OCI-LY1 (cell line): ENCODE results near the gene FH.
A peak's percentile ranks its signal among the peaks of the same experiment; 100 is the strongest.

ENCODE experiments used
- H2AFZ ChIP-seq: fragments of 200-600 bp; sonication (generic), shearing (Covaris generic); 2 replicates; pipeline ENCODE4 v1.6.0; 2014; ENCODE audit warnings: antibody characterized with exemption, mild to moderate bottlenecking, low read length
- H3F3A ChIP-seq: fragments of 200-600 bp; sonication (generic), shearing (Covaris generic); 2 replicates; pipeline ENCODE4 v1.6.0; 2014; ENCODE audit warnings: mild to moderate bottlenecking, antibody characterized with exemption, low read length, moderate library complexity; ENCODE audit not compliant: insufficient read depth
- H3K27ac ChIP-seq: fragments of 200-600 bp; sonication (generic); 2 replicates; pipeline ENCODE4 v1.5.1; 2014; ENCODE audit warnings: low read length, mixed run types, mild to moderate bottlenecking, low read depth; ENCODE audit not compliant: poor library complexity, severe bottlenecking
- H3K27me3 ChIP-seq: fragments of 200-600 bp; sonication (generic); 2 replicates; pipeline ENCODE4 v1.6.0; 2014; ENCODE audit warnings: antibody characterized with exemption, mild to moderate bottlenecking, low read length, moderate library complexity; ENCODE audit not compliant: insufficient read depth
- H3K36me3 ChIP-seq: fragments of 200-600 bp; sonication (generic); 2 replicates; pipeline ENCODE4 v1.6.1; 2014; ENCODE audit warnings: mild to moderate bottlenecking, antibody characterized with exemption, low read length, moderate library complexity, mixed read lengths; ENCODE audit not compliant: insufficient read depth
- H3K4me1 ChIP-seq: fragments of 200-600 bp; sonication (generic); 2 replicates; pipeline ENCODE4 v1.5.1; 2014; ENCODE audit warnings: mild to moderate bottlenecking, low read length, moderate library complexity; ENCODE audit not compliant: insufficient read depth, severe bottlenecking
- H3K4me2 ChIP-seq: fragments of 200-600 bp; sonication (generic), shearing (Covaris generic); 2 replicates; pipeline ENCODE4 v1.6.1; 2014; ENCODE audit warnings: low read length
- H3K4me3 ChIP-seq: fragments of 200-600 bp; sonication (generic); 2 replicates; pipeline ENCODE4 v1.5.1; 2014; ENCODE audit warnings: low read length, low read depth, mild to moderate bottlenecking, mixed read lengths; ENCODE audit not compliant: poor library complexity, severe bottlenecking
- H3K79me2 ChIP-seq: fragments of 200-600 bp; shearing (Covaris generic); 2 replicates; pipeline ENCODE4 v1.6.1; 2016; ENCODE audit warnings: mixed run types, low read length, mixed read lengths; ENCODE audit not compliant: insufficient read depth
- H3K9ac ChIP-seq: fragments of 200-600 bp; sonication (generic), shearing (Covaris generic); 2 replicates; pipeline ENCODE4 v1.6.1; 2014; ENCODE audit warnings: mild to moderate bottlenecking, low read length, mixed read lengths
- H3K9me2 ChIP-seq: fragments of 200-600 bp; sonication (generic), shearing (Covaris generic); 2 replicates; pipeline ENCODE4 v1.6.1; 2014; ENCODE audit warnings: low read depth, mild to moderate bottlenecking, low read length, mixed read lengths
- H3K9me3 ChIP-seq: fragments of 200-600 bp; shearing (Covaris generic); 2 replicates; pipeline ENCODE4 v1.6.1; 2014; ENCODE audit warnings: low read length, mixed read lengths
- H4K20me1 ChIP-seq: fragments of 200-600 bp; sonication (generic), shearing (Covaris generic); 2 replicates; pipeline ENCODE4 v1.6.0; 2016; ENCODE audit warnings: mild to moderate bottlenecking, low read length; ENCODE audit not compliant: insufficient read depth
- CTCF ChIP-seq: fragments of 200-600 bp; sonication (generic), shearing (Covaris generic); IDR thresholded peaks from 2 replicates; pipeline ENCODE4 v1.5.1; 2017; ENCODE audit warnings: mild to moderate bottlenecking, antibody characterized with exemption, low read length, moderate library complexity, mixed read lengths
- EZH2 ChIP-seq: fragments of 200-600 bp; sonication (generic), shearing (Covaris generic); IDR thresholded peaks from 2 replicates; pipeline ENCODE4 v1.8.0; 2017; ENCODE audit warnings: borderline replicate concordance, mixed run types, mild to moderate bottlenecking, antibody characterized with exemption, low read length, moderate library complexity, mixed read lengths

FH gene

DNA sequence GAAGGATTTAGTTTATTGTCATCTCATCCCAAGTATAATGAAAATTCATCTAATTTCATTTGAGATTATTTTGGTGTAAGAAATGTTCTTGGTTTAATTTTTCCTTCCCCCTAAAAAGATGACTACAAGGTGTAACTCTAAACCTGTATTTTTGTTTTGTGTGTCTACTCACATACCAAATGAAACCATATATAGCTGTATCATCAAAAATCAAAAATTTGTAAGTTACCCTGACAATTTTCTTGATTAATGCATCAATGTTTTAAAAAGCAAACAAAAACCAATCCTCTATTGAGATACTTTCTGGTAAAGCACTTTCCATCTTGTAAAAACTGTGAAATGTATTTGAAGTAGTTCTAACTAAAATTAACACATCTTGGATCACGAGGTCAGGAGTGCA is 30.8 kb downstream of the FH start:
- H3K27ac ChIP-seq, result no peak overlapping the region
- H2AFZ ChIP-seq, result no peak overlapping the region
- H3K4me3 ChIP-seq, result no peak overlapping the region
- no peaks in the 10 kb centered on the region for H3K4me1 ChIP-seq
- TF ChIP-seq CTCF (no peak), EZH2 (no peak)
- H3K4me2 ChIP-seq, result no peak overlapping the region
- H3K9me3 ChIP-seq, result no peaks in the 10 kb centered on the region
- no peak overlapping the region for H3K9ac ChIP-seq
- no peaks in the 10 kb centered on the region for H3K79me2 ChIP-seq
- no peaks in the 10 kb centered on the region for H3K27me3 ChIP-seq
- H4K20me1 ChIP-seq, result no peaks in the 10 kb centered on the region
- H3K36me3 ChIP-seq, result no peaks in the 10 kb centered on the region
- no peaks in the 10 kb centered on the region for H3K9me2 ChIP-seq
- no peaks in the 10 kb centered on the region for H3F3A ChIP-seq

DNA sequence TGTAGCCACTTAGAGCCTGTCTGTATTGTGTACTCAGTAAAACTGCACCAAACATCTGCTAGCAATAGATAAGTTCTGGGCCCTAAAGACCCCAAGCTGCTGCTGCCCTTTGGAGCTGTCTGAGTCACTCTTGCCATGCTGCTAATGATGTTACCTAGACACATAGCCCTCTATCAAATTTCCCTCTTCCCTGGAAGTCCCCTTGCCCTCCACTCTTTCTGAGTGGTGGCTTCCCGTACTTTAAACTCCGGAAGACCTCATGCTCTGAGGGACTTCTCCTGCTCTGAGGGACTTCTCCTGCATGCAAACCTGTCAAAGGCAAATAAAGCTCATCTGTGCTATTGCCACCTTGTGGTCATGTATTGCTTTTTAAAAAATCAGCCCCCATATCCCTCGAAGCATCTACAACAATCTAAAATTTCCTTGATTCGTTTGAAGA is 34.0 kb downstream of the FH start:
- Histone ChIP-seq H3K4me3 (no peak overlapping the region), H3K4me2 (no peak overlapping the region), H2AFZ (no peak overlapping the region), H3K9me2 (no peaks in the 10 kb centered on the region), H3K27me3 (no peaks in the 10 kb centered on the region), H3K79me2 (no peaks in the 10 kb centered on the region), H3K36me3 (no peaks in the 10 kb centered on the region), H3K9ac (no peak overlapping the region), H3K4me1 (no peaks in the 10 kb centered on the region), H3K9me3 (no peaks in the 10 kb centered on the region), H3F3A (no peaks in the 10 kb centered on the region), H4K20me1 (no peaks in the 10 kb centered on the region), H3K27ac (no peak overlapping the region)
- no peak for TF ChIP-seq EZH2
- peak; percentile 60; the same call in 1 of the 2 replicates for TF ChIP-seq CTCF

GRCh38 chr1:241485145-241485544 is 34.4 kb downstream of the FH start:
- TF ChIP-seq EZH2 (no peak), CTCF (no peak)
- H3K4me1 ChIP-seq, result no peaks in the 10 kb centered on the region

More at GRCh38 chr1:241485145-241485544, 34.4 kb downstream of the FH start:
- Histone ChIP-seq H3K4me3 (no peak overlapping the region), H3F3A (no peaks in the 10 kb centered on the region), H2AFZ (no peak overlapping the region), H4K20me1 (no peaks in the 10 kb centered on the region), H3K79me2 (no peaks in the 10 kb centered on the region), H3K4me2 (no peak overlapping the region), H3K27ac (no peak overlapping the region), H3K36me3 (no peaks in the 10 kb centered on the region), H3K9me2 (no peaks in the 10 kb centered on the region), H3K27me3 (no peaks in the 10 kb centered on the region), H3K9me3 (no peaks in the 10 kb centered on the region), H3K9ac (no peak overlapping the region)
